HG02973 (cell line): ENCODE measurements around the gene CSPG4.
"Not testable (repeated sequence)": the region's sequence is repeated elsewhere in the genome, so short reads cannot be mapped to it uniquely, and the experiment has no call there.

Source experiments
- ATAC-seq: cut with Tn5 transposase; IDR thresholded peaks from one replicate; pipeline ENCODE4 v1.9.1; 2021; ENCODE audit warnings: moderate library complexity; ENCODE audit not compliant: unreplicated experiment

Gene CSPG4

DNA sequence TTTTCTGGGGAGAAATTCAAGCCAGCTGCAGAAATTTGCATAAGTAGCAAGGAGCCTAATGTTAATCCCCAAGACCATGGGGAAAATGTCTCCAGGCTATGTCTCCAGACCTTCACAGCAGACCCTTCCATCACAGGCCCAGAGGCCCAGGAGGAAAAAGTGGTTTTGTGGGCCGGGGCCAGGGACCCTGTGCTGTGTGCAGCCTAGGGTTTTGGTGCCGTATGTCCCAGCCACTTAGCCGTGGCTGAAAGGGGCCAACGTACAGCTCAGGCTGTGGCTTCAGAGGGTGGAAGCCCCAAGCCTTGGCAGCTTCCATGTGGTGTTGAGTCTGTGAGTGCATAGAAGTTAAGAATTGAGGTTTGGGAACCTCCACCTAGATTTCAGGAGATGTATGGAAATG lies 29.7 kb upstream of the CSPG4 start:
- not testable (repeated sequence) for ATAC-seq

DNA sequence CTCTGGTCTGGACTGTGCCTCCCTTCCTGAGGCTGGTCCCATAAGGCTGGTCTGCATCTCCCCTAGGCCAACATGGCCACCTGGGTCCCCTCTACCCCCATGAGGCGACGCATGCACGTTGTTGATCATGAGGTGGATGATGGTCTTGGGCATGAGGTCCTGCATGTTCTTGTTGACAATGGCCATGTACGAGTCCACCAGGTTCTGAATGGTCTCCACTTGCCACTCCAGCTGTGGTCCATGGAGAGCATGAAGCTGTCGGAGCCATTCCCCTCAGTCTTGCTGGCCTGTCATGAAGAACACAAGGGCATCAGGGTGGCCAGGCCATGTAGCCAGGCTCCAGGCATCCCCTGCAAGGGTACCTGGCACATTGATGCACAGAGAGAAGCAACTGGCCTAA lies 27.1 kb upstream of the CSPG4 start:
- no peak for ATAC-seq

DNA sequence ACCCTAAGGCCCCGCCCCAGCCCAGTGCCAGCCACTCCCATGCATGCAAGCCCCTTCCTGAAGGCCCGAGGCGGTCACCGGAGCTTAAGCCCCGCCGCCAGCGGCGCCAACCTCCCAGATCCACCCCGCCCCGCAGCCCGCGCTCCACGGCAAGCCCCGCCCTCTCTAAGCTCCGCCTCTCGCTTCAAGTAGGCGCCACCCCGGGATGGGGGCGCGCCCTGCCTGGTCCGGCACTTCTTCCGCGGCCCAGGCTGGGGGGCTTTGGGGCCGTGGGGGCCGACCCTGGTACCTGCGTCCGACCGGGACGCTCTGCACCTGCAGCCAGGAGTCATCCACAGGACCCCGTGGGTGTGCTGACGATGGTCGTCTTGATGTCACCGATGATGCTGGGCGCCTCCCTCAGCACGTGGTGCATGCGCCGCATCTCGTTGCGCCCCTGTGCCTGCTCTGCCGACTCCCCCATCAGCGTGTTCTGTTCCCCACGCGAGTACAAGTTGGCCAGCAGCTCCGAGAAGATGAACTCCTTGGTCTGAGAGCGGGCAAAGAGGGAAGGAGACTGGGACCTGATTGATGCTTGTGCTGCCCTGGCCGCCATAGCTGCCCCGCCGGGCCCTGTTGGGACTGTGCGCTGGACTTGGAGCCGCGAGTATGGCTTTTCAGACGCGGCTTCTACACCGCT lies 26.1 kb upstream of the CSPG4 start:
- peak; percentile 92 for ATAC-seq

DNA sequence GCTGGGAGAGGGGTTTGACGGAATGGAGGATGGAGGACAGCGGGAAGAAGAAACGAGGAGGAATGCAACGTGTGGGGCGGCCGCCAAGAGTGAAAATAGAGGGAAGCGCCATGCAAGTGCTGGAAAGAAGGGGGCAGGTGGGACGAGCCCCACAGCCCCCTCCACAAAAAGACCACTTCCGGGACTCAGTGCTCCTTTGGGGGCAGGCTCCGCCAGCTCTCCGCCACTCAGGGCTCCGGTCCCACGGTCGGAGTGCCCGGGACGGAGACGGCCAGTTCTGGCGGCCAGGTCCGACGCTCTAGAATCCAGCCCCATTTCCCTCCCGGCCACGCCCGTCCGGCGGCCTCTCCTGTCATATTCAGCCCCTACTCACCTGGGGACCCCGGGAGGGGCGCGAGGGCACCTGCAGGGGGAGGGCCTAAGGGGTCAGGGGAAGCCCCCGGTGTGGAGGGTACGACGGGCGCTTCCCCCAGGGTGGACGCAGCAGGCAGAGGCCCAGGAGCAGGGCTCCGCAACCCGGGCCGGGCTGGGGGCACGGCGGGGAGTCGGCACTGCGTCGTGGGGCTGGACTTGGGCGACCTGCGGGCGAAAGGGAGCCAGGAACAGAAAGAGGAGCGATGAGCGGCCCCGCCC lies 25.5 kb upstream of the CSPG4 start:
- ATAC-seq = no peak

DNA sequence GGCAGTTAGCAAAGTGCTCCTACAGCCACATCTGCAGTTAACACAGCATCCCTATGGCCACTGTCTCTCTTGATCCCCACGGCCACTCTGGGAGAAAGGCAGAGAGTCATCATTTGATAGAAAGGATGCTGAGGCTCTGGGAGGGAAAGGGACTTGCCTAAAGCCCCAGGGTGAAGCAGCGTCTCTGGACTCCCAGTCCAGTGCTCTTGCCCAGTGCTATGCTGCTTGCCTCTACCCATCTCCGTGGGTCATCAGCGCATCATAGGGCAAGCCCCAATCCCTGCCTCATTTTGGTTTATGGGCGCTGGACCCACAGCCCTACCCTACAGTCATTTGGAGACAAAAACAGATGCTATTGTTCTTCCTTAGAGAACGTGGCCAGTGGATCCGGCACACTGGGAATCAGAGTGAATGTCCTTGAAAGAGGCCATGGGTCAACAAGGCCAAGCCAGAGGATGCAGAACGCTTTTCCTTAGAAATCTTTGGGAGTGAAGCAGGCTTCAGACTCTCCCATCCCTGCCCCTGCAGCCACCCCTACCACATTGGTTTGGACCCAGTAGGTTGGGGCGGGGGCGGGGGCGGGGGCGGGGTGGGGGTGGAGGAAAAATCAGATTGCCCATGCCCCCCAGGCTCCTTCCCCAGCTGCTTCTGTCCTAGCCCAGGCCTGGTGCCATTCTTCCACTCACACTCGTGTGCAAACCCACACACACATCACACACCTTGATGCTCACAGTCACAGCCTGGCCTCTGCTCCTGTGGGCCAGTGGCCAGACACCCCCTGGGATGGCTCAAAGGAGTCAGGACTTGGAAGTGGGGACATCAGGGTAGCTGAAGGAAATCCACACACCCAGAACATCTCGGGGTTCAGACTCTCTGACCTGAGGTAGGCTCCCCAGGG lies 24.7 kb upstream of the CSPG4 start:
- ATAC-seq = not testable (repeated sequence)

DNA sequence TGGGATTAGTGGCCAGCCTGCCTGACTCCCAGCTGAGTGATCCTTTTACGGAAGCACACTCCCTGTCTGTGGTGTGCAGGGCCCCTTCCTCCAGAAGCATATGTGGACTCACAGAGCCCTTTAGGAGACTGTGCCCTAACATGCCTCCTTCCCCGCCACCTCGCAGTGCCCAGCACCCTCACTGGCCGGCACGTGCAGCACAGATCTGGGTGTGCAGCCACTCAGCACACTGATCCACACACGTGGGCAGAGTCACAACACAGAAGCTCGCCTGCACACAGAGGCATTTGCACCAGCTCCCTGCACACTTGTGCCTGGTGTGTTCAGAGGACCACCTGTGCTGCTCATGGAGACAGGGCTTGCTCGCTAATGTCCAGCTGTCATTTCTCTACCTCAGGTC lies 23.6 kb upstream of the CSPG4 start:
- ATAC-seq = no peak

DNA sequence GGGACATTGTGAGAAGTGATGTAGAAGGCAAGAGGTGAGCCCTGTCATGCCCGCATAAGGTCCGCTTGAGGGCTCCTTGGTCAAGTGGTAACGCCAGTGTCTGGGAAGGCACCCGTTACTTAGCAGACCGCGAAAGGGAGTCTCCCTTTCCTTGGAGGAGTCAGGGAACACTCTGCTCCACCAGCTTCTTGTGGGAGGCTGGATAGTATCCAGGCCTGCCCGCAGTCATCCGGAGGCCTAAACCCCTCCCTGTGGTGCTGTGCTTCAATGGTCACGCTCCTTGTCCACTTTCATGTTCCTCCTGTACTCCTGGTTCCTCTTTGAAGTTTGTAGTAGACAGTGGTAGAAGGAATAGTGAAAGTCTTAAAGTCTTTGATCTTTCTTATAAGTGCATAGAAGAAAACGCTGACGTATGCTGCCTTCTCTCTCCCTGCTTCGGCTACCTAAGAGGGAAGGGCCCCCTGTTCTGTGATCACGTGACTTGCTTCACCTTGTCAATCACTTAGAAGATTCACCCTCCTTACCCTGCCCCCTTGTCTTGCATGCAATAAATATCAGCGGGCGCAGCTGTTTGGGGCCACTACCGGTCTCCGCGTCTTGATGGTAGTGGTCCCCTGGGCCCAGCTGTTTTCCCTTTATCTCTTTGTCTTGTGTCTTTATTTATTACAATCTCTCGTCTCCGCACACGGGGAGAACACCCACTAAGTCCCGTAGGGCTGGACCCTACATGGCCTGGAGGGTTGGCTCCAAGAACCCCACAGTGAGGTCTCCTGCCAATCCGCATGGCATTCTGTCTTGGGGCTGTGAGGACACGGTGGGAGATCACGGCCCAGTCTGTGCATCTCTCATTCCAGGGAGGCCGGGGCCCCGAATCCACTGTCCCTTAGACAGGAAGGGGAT lies 22.5 kb upstream of the CSPG4 start:
- not testable (repeated sequence) for ATAC-seq

DNA sequence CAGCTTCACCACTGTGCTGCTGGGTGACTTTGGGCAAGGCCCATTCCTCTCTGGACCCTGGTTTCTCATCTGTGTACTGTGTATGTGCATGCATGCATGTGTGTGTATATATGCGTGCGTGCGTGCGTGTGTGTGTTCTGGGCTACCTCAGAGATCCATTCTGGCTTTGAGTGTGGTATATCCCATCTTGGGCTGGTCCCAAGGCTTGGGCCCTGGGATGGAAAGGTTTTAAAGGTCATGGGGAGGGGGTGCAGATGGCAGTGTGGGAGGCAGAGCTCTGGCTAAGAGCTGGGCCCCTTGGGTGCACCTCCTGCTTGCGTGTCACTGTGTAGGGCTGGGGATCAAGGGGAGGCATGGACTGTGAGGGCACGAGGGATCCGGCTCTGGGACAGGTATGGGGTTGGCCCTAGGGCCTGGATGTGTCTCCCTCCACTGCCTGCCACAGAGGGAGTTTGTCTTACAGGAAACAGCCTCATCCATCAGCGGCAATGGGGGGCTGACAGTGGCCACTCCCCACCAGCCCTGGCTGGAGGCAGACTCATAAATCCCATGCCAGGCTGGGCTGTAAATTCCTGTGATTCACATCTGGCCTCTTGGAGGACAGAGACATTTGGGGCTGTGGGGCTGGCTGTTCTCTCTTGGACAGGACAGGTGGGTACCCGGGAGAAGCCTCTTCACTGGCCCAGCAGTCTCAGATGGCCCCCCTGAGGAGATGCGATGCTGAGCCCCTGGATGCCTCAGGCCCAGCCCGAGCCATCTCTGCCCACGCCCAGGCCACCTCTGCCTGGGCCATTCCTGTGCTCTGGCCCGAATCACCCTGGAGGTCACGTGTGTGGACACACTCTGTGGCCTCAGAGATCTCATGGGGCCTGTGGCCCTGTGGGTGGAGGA lies 21.4 kb upstream of the CSPG4 start:
- ATAC-seq = no peak

DNA sequence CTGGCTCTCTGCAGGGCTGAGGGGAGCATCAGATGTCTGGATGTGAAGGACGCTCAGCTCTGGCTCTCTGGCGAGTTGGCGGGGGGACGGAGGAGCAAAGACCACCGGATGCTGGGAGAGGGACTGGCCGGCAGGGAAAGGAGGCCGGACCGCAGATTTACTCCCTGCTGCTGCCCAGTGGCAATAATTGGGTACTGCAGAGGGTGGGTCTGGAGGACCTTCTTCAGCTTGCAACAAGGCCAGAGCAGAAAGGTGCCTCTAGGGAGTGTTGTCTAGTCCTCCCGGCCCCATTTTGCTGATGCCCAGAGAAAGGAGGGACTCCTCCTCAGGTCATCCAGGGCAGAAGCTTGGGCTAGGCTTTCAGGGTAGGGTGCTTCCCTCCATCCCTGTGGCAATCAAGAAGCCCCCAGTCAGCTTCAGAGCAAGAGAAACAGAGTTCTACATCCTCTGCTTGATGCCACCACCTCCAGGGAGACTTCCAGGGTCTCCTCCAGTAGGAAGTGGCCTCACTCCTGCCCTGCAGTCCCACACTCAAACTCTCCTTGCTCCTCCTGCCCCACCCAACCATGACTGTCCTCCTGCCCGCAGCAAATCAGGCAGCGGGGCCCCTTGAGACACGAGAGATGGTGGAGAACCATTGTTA lies 20.3 kb upstream of the CSPG4 start:
- ATAC-seq = no peak

- no peak for ATAC-seq
These were observed 19.6 kb upstream of the CSPG4 start for GRCh38 chr15:75732177-75732808.

DNA sequence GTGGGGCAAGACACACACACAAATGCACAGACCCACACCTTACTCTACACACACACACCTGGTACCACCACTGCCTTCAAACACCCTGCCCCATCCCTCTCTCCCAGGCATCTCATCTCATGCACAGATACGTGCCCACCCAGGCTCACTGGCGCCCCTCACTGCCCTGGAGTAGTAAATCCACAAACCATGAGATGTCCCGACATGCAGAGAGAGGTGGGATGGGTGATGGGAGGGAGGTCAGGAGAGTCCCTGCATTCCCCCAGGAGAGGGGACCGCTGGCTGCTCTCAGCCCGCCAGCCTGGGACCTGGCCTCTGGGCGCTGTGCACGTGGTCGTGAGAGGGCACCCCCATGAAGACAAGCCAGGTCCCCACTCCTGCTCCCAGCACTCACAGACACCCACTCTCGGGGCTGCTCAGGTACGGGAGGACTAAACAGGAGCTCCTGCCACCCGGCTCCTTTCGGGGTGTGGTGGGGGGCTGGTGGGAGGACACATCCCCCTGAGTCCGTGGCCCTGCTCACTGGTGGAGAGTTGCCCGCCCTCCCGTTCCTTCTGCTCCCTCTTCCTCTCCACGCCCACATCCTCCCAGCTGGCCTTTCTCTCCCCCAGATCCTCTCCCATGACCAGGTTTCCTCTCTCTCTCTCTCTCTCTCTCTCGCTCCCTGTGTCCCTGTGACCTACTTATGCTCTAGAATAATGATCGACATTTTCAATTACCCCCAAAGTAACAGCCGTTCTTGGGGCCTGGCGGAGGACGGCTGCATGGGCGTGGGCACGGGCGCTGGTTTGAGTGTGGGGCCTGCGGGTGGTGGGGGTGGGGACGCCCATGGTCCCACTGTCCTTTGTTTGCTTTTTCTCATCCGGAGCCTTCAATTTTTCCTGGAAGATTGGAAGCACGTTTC lies 18.9 kb upstream of the CSPG4 start:
- ATAC-seq = no peak

DNA sequence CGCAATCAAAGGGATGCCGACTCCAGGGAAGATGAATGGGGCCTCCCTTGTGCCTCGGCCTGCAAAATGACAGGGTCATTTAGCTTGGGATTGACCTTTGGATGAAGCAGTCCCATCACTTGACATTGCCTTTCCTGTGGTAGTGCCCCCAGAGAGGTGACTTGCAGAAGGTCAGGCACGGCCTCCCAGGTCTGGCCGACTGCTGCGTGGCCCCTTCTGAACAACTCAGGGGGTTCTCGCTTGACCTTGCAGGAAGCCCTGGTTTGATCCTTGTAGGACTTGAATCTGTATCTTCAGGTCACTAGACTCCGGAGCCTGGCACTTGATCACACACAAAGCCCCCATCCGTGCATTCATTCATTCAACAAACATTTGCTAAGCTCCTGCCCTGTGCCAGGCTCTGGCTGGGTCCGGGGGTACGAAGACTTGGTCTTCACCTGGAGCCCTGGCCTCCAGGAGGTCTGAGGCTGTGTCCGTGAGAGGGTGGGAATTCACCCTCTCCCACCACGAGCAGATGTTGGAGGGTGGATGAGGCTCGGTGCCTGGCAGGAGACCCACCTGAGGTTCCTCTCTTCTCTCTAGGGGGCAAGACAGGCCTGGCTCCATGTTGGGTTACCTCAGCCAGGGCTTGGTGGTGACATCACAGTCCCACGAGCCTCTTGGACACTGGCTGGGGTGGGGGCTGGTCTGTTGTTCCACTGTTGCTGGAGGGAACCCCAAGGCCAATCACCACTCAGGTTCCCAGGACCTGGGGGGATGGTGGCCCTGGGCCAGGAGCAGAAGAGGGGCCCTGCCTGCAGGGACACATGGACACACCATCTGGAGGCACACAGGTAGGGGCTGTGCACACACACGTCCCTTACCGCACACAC lies 18.0 kb upstream of the CSPG4 start:
- not testable (repeated sequence) for ATAC-seq

GRCh38 chr15:75729326-75730069 lies 16.9 kb upstream of the CSPG4 start:
- ATAC-seq = no peak

- ATAC-seq = no peak
These were observed 15.4 kb upstream of the CSPG4 start for GRCh38 chr15:75727851-75728715.

GRCh38 chr15:75727031-75727531 lies 14.4 kb upstream of the CSPG4 start:
- no peak for ATAC-seq
